Heart left ventricle (tissue), 16 donors: ENCODE data around the gene RTTN. TPM values are rescaled to one million over a fixed set of nuclear protein-coding genes. Genes with fewer than 3 reads are reported as not detected.

Source experiments
- ATAC-seq, 4 donors: fragments of 200-7000 bp; cut with Tn5 transposase; one replicate each; pipeline ENCODE4 v1.9.1; 2020 to 2022; ENCODE audit warnings: moderate library complexity in 4 of 4, mild to moderate bottlenecking in 3 of 4, moderate number of reproducible peaks in 1 of 4
- DNase-seq, 5 donors: peaks; one replicate each; pipeline ENCODE4 v3.0.0-alpha.2; 2020
- H3K27ac ChIP-seq, 12 donors: fragments of 200-600 bp; sonication (generic) in 4 of 12; one replicate each; pipeline versions ENCODE4 v1.5.0 to v1.8.0; 2016 to 2022; ENCODE audit warnings: mild to moderate bottlenecking in 2 of 12
- H3K27me3 ChIP-seq, 9 donors: fragments of 200-600 bp; sonication (generic) in 2 of 9; one replicate each; pipeline versions ENCODE4 v1.5.1 to v1.8.0; 2016 to 2022; ENCODE audit warnings: mild to moderate bottlenecking in 3 of 9
- H3K36me3 ChIP-seq, 9 donors: fragments of 200-600 bp; sonication (generic) in 2 of 9; one replicate each; pipeline versions ENCODE4 v1.5.0 to v1.8.0; 2018 to 2022; ENCODE audit warnings: mild to moderate bottlenecking in 2 of 9
- H3K4me1 ChIP-seq, 12 donors: fragments of 200-600 bp; sonication (generic) in 4 of 12; one replicate each; pipeline versions ENCODE4 v1.5.0 to v1.8.0; 2016 to 2022; ENCODE audit warnings: mild to moderate bottlenecking in 3 of 12
- H3K4me3 ChIP-seq, 12 donors: fragments of 200-600 bp; sonication (generic) in 4 of 12; one replicate each; pipeline versions ENCODE4 v1.5.0 to v1.8.0; 2017 to 2022; ENCODE audit warnings: mild to moderate bottlenecking in 9 of 12, moderate library complexity in 4 of 12
- H3K9me3 ChIP-seq, 12 donors: fragments of 200-600 bp; sonication (generic) in 4 of 12; one replicate each; pipeline versions ENCODE4 v1.5.0 to v1.8.0; 2016 to 2022; ENCODE audit warnings: mild to moderate bottlenecking in 1 of 12
- CTCF ChIP-seq, 12 donors: fragments of 200-600 bp; sonication (generic) in 4 of 12; IDR thresholded peaks; one replicate each; pipeline versions ENCODE4 v1.5.0 to v1.8.0; 2018 to 2022; ENCODE audit warnings: antibody characterized with exemption in 12 of 12, mild to moderate bottlenecking in 5 of 12
- POLR2A ChIP-seq, 2 donors: fragments of 450-650 bp; IDR thresholded peaks; one replicate each; pipeline ENCODE4 v1.6.1; 2017; ENCODE audit warnings: antibody characterized with exemption in 2 of 2, mild to moderate bottlenecking in 2 of 2, moderate library complexity in 2 of 2
- WGBS, 4 donors: extraction: QIAGEN DNeasy Blood & Tissue Kit in 2 of 4; methylation state at CpG; one replicate each; pipeline versions ENCODE4 v1.1.5 to v1.1.7; 2013 to 2018; 5-methylcytosine and 5-hydroxymethylcytosine counted together
- intact Hi-C, 10 donors: fragments of 100-400 bp; cut with DNase I; formaldehyde crosslinking; loops; one replicate each; pipeline versions ENCODE4 v1.11.1 to v1.14.2; 2022
- polyA plus RNA-seq, 2 donors: library from polyadenylated mRNA; stranded (reverse); fragments of 200-250 nt; gene quantifications; one replicate each; pipeline ENCODE4 v1.2.3, GENCODE V29; 2013
- total RNA-seq, 9 donors: library from RNA; depleted of rRNA in 2 of 9; stranded (reverse); fragments of >200 nt in 2 of 9; fragmentation: NEBNext Ultra II Directional in 3 of 9; extraction: Animal tissue kit (Norgen Biotek cat#: 25700) in 3 of 9; gene quantifications; one replicate each; pipeline versions ENCODE4 v1.1.0 to v1.2.4, GENCODE V29; 2016 to 2023
- donor health status: ischemic (EF 13 %, LVEDD 7.1; RV severe dilation, severe dysfunction).
- donor health status: healthy with polysubstance abuse.
- donor health status: DM: no; HTN: yes; CAD: no.
- donor health status: DM: no; HTN: no; CAD: no.
- donor health status: ischemic (EF 25% LVEDD 6.9; RV normal size, moderate dysfunction).
- donor health status: ischemic (EF 25% LVEDD 5.7; RV mildly dilated, moderate dysfunction).
- donor health status: healthy.
- donor health status: DM: yes; HTN: yes; CAD: no.
- donor health status: ischemic (EF 35%, LVEDD 5.7; RV mildly dilated, moderate dysfunction).
- donor health status: nonischemic (EF 11% LVEDD 7.7; RV severe dilation, severe dysfunction).
- donor health status: DM: yes; HTN: yes; CAD: no.
- donor health status: PGD.
- donor health status: ischemic (EF 29% LVEDD 5.4; RV normal size, mild dysfunction).
- donor health status: nonischemic (EF 23%, LVEDD 6.1; RV moderate dilation, normal function).

The RTTN gene
- total and polyA plus RNA-seq, 11 donors = 5.8 to 14.3 (median 8.1) TPM

- ATAC-seq (no peak), DNase-seq (no peak)
- Histone ChIP-seq H3K27ac (no peak overlapping the region), H3K36me3 (peaks cover 0 to 84% (median 66%) of the 10 kb centered on the region in 9 donors), H3K27me3 (no peaks in the 10 kb centered on the region), H3K4me3 (no peak overlapping the region), H3K9me3 (no peaks in the 10 kb centered on the region), H3K4me1 (no peaks in the 10 kb centered on the region)
- no peak for TF ChIP-seq POLR2A (IDR thresholded peaks at IDR 0.05)
- TF ChIP-seq CTCF (IDR thresholded peaks at IDR 0.05) = no peak
- intact Hi-C loops = no loop called here
Observed at GRCh38 chr18:70188113-70188512, 17.4 kb downstream of the RTTN start.

- 87 to 100% (median 91%) methylated on average over 1 to 2 of the region's 2 CpGs for WGBS, 4 donors
- intact Hi-C loops = no loop called here
- DNase-seq = no peak
Observed at GRCh38 chr18:70183441-70183840, 22.0 kb downstream of the RTTN start.

GRCh38 chr18:70182548-70182947, 22.9 kb downstream of the RTTN start:
- peak overlapping the region in 1 of 12 donors; percentile 42 for H3K27ac ChIP-seq
- intact Hi-C loops = no loop called here
- DNase-seq = no peak
- no peak for ATAC-seq
- TF ChIP-seq CTCF (IDR thresholded peaks at IDR 0.05) = no peak
- no peak for TF ChIP-seq POLR2A (IDR thresholded peaks at IDR 0.05)
- H3K27me3 ChIP-seq = no peaks in the 10 kb centered on the region
- no peaks in the 10 kb centered on the region for H3K9me3 ChIP-seq
- no peak overlapping the region for H3K4me3 ChIP-seq
- H3K4me1 ChIP-seq = peaks cover 0 to 12% (median 9%) of the 10 kb centered on the region in 12 donors
- peaks cover 0 to 39% (median 25%) of the 10 kb centered on the region in 9 donors for H3K36me3 ChIP-seq

More at GRCh38 chr18:70183441-70183840, 22.0 kb downstream of the RTTN start:
- no peaks in the 10 kb centered on the region for H3K9me3 ChIP-seq
- TF ChIP-seq POLR2A (IDR thresholded peaks at IDR 0.05) (no peak), CTCF (IDR thresholded peaks at IDR 0.05) (no peak)
- H3K36me3 ChIP-seq = peaks cover 0 to 45% (median 34%) of the 10 kb centered on the region in 9 donors
- H3K27me3 ChIP-seq = no peaks in the 10 kb centered on the region
- peaks cover 0 to 12% (median 9%) of the 10 kb centered on the region in 12 donors for H3K4me1 ChIP-seq
- no peak for ATAC-seq
- H3K4me3 ChIP-seq = no peak overlapping the region
- no peak overlapping the region for H3K27ac ChIP-seq

GRCh38 chr18:70181725-70182124, 23.8 kb downstream of the RTTN start:
- intact Hi-C loops = no loop called here
- ATAC-seq = no peak
- Histone ChIP-seq H3K4me3 (no peak overlapping the region), H3K27me3 (no peaks in the 10 kb centered on the region), H3K4me1 (peaks cover 0 to 12% (median 9%) of the 10 kb centered on the region in 12 donors), H3K27ac (peak overlapping the region in 2 of 12 donors; percentile 3 to 42), H3K9me3 (no peaks in the 10 kb centered on the region), H3K36me3 (peaks cover 0 to 36% (median 16%) of the 10 kb centered on the region in 9 donors)
- no peak for TF ChIP-seq CTCF (IDR thresholded peaks at IDR 0.05)
- no peak for TF ChIP-seq POLR2A (IDR thresholded peaks at IDR 0.05)
- DNase-seq = no peak
